ENCODE data around the gene ADAM22.
"Not testable (repeated sequence)": the region's sequence is repeated elsewhere in the genome, so short reads cannot be mapped to it uniquely, and the experiment has no call there.

The ADAM22 gene

GRCh38 chr7:88106434-88106833, 172.4 kb downstream of the ADAM22 start:
- no peak for DNase-seq (ENCODE audit: low spot score)

GRCh38 chr7:88109612-88110011, 175.6 kb downstream of the ADAM22 start:
- DNase-seq (ENCODE audit: low spot score), result no peak

- peak; percentile 59 for DNase-seq (ENCODE audit: low spot score)
Observed at GRCh38 chr7:88111140-88111743, 177.2 kb downstream of the ADAM22 start.

- no peak for DNase-seq (ENCODE audit: low spot score)
Observed at GRCh38 chr7:88111954-88112471, 178.0 kb downstream of the ADAM22 start.

GRCh38 chr7:88115258-88115796, 181.3 kb downstream of the ADAM22 start:
- DNase-seq (ENCODE audit: low spot score), result no peak

GRCh38 chr7:88115816-88116215, 181.8 kb downstream of the ADAM22 start:
- DNase-seq (ENCODE audit: low spot score), result no peak

- no peak for DNase-seq (ENCODE audit: low spot score)
Observed at GRCh38 chr7:88116235-88116795, 182.3 kb downstream of the ADAM22 start.

- DNase-seq (ENCODE audit: low spot score), result no peak
Observed at GRCh38 chr7:88117325-88117724, 183.3 kb downstream of the ADAM22 start.

GRCh38 chr7:88121335-88121734, 187.3 kb downstream of the ADAM22 start:
- DNase-seq (ENCODE audit: low spot score), result no peak

- DNase-seq (ENCODE audit: low spot score), result no peak
Observed at GRCh38 chr7:88127637-88128290, 193.7 kb downstream of the ADAM22 start.

GRCh38 chr7:88132725-88133124, 198.7 kb downstream of the ADAM22 start:
- DNase-seq (ENCODE audit: low spot score), result no peak

GRCh38 chr7:88140947-88141346, 206.9 kb downstream of the ADAM22 start:
- no peak for DNase-seq (ENCODE audit: low spot score)

GRCh38 chr7:88141479-88141878, 207.4 kb downstream of the ADAM22 start:
- DNase-seq (ENCODE audit: low spot score), result no peak

GRCh38 chr7:88141953-88142352, 207.9 kb downstream of the ADAM22 start:
- DNase-seq (ENCODE audit: low spot score), result no peak

GRCh38 chr7:88146616-88147015, 212.6 kb downstream of the ADAM22 start:
- peak; percentile 36 for DNase-seq (ENCODE audit: low spot score)

- no peak for DNase-seq (ENCODE audit: low spot score)
Observed at GRCh38 chr7:88147341-88147740, 213.3 kb downstream of the ADAM22 start.

- DNase-seq (ENCODE audit: low spot score), result no peak
Observed at GRCh38 chr7:88147949-88148348, 213.9 kb downstream of the ADAM22 start.

- DNase-seq (ENCODE audit: low spot score), result no peak
Observed at GRCh38 chr7:88150033-88150432, 216.0 kb downstream of the ADAM22 start.

- DNase-seq (ENCODE audit: low spot score), result peak; percentile 24
Observed at GRCh38 chr7:88151119-88151790, 217.2 kb downstream of the ADAM22 start.

GRCh38 chr7:88153378-88153777, 219.3 kb downstream of the ADAM22 start:
- DNase-seq (ENCODE audit: low spot score), result no peak

- no peak for DNase-seq (ENCODE audit: low spot score)
Observed at GRCh38 chr7:88155756-88156155, 221.7 kb downstream of the ADAM22 start.

- DNase-seq (ENCODE audit: low spot score), result no peak
Observed at GRCh38 chr7:88156356-88156755, 222.3 kb downstream of the ADAM22 start.

GRCh38 chr7:88159741-88160140, 225.7 kb downstream of the ADAM22 start:
- DNase-seq (ENCODE audit: low spot score), result not testable (repeated sequence)
